GM12873 (cell line): Measurements from ENCODE around the gene ASB1.

Source experiments
- TF ChIP-seq, protein P1 (sequence below): IDR thresholded peaks from 2 replicates; pipeline ENCODE4 v1.5.1; 2012; ENCODE audit warnings: low read depth, mild to moderate bottlenecking, moderate library complexity, low read length, control low read depth; ENCODE audit not compliant: insufficient read depth; ENCODE audit errors: missing control alignments

ASB1 gene

DNA sequence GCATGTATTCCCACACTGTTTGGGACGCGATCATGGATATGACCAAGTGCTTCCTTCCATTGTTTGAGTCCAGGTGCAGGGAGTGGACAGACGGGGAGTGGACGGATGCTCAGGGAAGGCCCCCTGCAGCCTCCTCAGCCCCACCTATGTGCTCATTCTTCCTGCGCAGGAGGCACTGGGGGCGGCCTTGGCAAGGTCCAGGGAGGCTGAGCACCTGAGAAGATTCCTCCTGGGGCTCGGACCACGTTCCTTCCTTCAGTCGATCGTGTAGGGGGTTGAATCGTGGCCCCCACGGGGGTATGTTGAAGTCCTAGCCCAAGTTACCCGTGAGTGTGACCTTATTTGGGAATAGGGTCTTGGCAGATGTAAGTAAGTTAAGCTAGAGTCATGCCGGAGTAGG, 60.4 kb downstream of the ASB1 start:
- TF ChIP-seq, protein P1, sequence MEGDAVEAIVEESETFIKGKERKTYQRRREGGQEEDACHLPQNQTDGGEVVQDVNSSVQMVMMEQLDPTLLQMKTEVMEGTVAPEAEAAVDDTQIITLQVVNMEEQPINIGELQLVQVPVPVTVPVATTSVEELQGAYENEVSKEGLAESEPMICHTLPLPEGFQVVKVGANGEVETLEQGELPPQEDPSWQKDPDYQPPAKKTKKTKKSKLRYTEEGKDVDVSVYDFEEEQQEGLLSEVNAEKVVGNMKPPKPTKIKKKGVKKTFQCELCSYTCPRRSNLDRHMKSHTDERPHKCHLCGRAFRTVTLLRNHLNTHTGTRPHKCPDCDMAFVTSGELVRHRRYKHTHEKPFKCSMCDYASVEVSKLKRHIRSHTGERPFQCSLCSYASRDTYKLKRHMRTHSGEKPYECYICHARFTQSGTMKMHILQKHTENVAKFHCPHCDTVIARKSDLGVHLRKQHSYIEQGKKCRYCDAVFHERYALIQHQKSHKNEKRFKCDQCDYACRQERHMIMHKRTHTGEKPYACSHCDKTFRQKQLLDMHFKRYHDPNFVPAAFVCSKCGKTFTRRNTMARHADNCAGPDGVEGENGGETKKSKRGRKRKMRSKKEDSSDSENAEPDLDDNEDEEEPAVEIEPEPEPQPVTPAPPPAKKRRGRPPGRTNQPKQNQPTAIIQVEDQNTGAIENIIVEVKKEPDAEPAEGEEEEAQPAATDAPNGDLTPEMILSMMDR, result no peak

DNA sequence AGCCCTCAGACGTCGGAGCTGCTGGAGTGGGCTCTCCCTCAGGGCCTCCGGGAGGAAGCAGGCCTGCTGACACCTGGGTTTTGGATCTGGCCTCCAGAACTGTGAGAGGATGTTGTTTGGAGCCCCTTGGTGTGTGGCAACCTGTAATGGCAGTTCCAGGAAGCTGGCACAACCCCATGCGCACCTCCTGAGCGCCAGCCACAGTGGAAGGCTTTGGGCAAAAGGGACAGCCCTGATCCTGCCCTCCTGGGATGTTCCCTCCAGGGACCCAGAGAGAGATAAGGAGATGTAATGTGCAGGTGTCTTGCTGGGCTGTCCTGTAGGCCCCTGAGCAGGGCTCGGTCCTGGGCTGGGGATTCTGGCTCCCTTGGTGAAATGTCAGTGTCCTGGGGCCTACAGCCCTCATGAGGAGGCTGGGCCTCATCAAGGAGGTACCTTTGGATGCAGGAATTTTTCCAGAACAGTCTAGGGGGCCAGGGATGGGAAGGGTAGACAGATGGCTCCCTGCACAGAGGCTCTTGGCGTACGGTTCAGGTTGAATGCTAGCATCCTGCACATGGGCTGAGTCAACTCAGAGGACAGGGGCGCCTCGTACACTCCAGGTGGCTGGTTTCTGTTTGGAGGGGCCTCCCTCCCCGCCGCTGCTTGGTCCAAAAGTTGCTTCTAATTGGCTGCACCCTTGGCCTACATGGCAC, 61.1 kb downstream of the ASB1 start:
- TF ChIP-seq, protein P1, result no peak

DNA sequence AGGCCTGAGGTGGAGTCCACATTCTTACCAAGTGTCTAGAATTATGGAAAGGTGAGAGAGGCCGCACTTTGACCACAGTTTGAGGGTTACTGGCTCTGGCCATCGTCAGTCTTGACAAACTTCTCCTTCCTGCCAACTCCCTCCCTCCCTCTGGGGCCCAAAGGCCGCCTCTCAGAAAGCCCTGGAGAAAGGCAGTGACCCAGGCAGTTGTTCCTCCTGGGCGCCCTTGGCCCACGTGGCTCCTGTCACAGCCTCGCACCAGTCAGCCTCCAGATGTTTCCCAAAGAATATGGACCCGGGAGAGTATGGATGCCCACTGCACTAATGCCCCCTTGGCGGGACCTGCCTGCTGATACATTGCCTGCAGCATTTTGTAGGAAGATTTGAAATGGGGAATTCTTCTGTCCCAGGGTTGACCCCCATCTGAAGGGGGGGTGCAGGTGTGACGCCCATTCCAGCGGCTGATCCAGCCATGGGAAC, 61.7 kb downstream of the ASB1 start:
- TF ChIP-seq, protein P1, result no peak

DNA sequence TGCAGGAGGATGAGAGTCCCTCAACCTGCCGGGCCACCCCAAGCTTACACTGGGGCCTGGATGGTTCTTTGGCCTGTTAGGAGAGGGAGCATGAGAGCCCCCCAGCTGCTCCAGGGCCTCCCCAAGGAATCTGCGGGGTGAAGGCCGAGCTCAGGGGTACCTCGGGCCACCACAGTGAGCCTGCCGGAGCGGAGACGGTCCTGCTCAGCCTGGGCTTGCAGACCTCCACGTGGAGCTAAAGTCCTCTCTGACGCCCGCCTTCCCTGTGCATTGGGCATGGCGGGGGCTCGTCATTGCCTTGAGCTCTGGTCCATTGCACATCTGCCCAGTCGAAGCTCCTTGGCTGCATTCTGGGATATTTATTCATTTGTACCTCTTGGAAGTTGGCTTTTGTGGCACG, 62.7 kb downstream of the ASB1 start:
- TF ChIP-seq, protein P1, result no peak

DNA sequence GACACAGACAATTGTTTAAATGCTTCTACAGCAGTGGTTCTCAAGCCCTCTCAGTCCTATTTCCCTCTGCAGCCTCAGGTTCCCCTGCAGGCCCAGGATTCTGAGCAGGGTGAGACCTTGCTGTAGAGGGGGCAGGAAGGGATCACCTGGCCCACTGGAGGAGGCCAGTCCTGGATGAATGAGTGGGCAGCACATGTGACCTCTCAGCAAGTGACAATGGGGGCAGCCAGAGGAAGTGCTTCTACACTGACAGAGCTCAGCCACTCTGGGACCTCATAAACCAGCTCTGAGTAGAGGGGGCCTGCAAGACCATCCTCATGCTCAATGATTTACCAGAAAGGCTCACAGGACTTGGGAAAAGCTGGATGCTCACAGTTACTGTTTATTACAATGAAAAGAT, 63.2 kb downstream of the ASB1 start:
- TF ChIP-seq, protein P1, result no peak

DNA sequence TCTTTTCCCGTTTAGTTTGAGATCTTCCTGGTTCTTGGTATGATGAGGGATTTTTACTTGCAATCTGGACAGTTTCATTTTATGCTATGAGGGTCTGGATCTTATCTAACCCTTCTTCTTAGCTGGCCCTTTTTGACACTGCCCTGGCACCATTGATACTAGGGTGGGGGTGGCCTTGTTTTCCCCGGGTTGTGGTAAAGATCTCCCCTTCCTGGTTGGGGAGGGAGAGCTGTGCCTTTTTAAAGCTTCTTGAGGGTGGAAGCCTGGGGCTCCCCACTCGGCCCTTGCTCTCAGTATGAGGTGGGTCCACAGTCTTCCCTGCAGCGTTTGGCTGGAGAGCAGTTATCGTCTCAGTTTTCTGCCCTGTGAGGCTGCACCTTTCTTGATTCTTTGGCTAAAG, 66.1 kb downstream of the ASB1 start:
- TF ChIP-seq, protein P1, result no peak

DNA sequence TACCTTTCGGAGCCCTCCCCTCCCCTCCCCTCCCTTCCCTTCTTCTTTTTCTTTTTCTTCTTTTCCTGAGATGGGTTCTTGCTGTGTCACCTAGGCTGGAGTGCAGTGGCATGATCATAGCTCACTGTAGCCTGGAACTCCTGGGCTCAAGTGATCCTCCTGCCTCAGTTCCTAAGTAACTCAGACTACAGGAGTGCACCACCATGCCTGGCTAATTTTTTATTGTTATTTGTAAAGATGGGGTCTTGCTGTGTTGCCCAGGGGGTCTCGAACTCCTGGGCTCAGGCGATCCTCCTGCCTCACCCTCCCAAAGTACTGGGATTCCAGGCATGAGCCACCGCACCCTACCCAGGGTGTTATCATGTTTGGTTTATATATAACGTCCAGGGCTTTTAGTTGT, 66.7 kb downstream of the ASB1 start:
- TF ChIP-seq, protein P1, result no peak
